Neural progenitor cell (in vitro differentiated cells): ENCODE results near the gene DMKN. TPM values are rescaled to one million over a fixed set of nuclear protein-coding genes. Genes with fewer than 3 reads are reported as not detected.

Experiments
- DNase-seq: peaks from one replicate; pipeline ENCODE4 v3.0.0-alpha.2; 2016; ENCODE audit warnings: low spot score
- H2AFZ ChIP-seq: fragments of 200-600 bp; sonication (generic); replicated peaks from 2 replicates; pipeline ENCODE4 v1.6.1; 2016; ENCODE audit warnings: antibody characterized with exemption
- H3F3A ChIP-seq: fragments of 200-600 bp; sonication (generic); 2 replicates; pipeline ENCODE4 v1.6.1; 2016; ENCODE audit warnings: antibody characterized with exemption, low read depth
- H3K27ac ChIP-seq: fragments of 200-600 bp; sonication (generic); 2 replicates; pipeline ENCODE4 v1.5.1; 2016; ENCODE audit warnings: mild to moderate bottlenecking
- H3K27me3 ChIP-seq: fragments of 200-600 bp; sonication (generic); 2 replicates; pipeline ENCODE4 v1.6.1; 2016; ENCODE audit warnings: mild to moderate bottlenecking, moderate library complexity
- H3K36me3 ChIP-seq: fragments of 200-600 bp; sonication (generic); 2 replicates; pipeline ENCODE4 v1.5.1; 2016
- H3K4me1 ChIP-seq: fragments of 200-600 bp; sonication (generic); 2 replicates; pipeline ENCODE4 v1.6.1; 2016; ENCODE audit warnings: mixed run types
- H3K4me2 ChIP-seq: fragments of 200-600 bp; sonication (generic); 2 replicates; pipeline ENCODE4 v1.6.1; 2016
- H3K4me3 ChIP-seq: fragments of 200-600 bp; sonication (generic); 2 replicates; pipeline ENCODE4 v1.5.1; 2016
- H3K79me2 ChIP-seq: fragments of 200-600 bp; sonication (generic); 2 replicates; pipeline ENCODE4 v1.6.1; 2016; ENCODE audit warnings: low read depth
- H3K9ac ChIP-seq: fragments of 200-600 bp; sonication (generic); 2 replicates; pipeline ENCODE4 v1.6.1; 2016
- H3K9me3 ChIP-seq: fragments of 200-600 bp; sonication (generic); 2 replicates; pipeline ENCODE4 v1.5.1; 2016; ENCODE audit warnings: low read depth
- H4K20me1 ChIP-seq: fragments of 200-600 bp; sonication (generic); 2 replicates; pipeline ENCODE4 v1.6.1; 2016; ENCODE audit warnings: low read depth
- H3K27ac Mint-ChIP-seq: 3 replicates; pipeline ENCODE4 v1.8.0; 2021; ENCODE audit warnings: mixed read lengths
- H3K27me3 Mint-ChIP-seq: 2 replicates; pipeline ENCODE4 v1.8.0; 2022; ENCODE audit warnings: low read depth, mild to moderate bottlenecking, inconsistent platforms, moderate library complexity, mixed read lengths; ENCODE audit not compliant: insufficient read depth
- H3K36me3 Mint-ChIP-seq: 3 replicates; pipeline ENCODE4 v1.8.0; 2021; ENCODE audit warnings: mixed read lengths
- H3K4me1 Mint-ChIP-seq: 3 replicates; pipeline ENCODE4 v1.8.0; 2021; ENCODE audit warnings: mixed read lengths
- H3K4me3 Mint-ChIP-seq: 3 replicates; pipeline ENCODE4 v1.8.0; 2021; ENCODE audit warnings: mild to moderate bottlenecking, moderate library complexity, mixed read lengths
- H3K9me3 Mint-ChIP-seq: 3 replicates; pipeline ENCODE4 v1.8.0; 2020; ENCODE audit warnings: mixed read lengths
- CTCF ChIP-seq: fragments of 200-600 bp; sonication (generic); IDR thresholded peaks from 2 replicates; pipeline ENCODE4 v1.5.1; 2017; ENCODE audit warnings: antibody characterized with exemption, mild to moderate bottlenecking
- EZH2 ChIP-seq: fragments of 200-600 bp; sonication (generic); IDR thresholded peaks from 2 replicates; pipeline ENCODE4 v1.6.1; 2017; ENCODE audit warnings: antibody characterized with exemption, mild to moderate bottlenecking, moderate library complexity
- EZH2phosphoT487 ChIP-seq: fragments of 200-600 bp; sonication (generic); IDR thresholded peaks from 2 replicates; pipeline ENCODE4 v1.6.1; 2017; ENCODE audit warnings: antibody characterized with exemption
- total RNA-seq: library from RNA; depleted of rRNA; stranded (reverse); fragments of >200 nt; gene quantifications from 2 replicates; pipeline ENCODE4 v1.2.3, GENCODE V29; 2015; ENCODE audit warnings: low replicate concordance

Gene DMKN
- total RNA-seq, 1 donor from 2014 or later: 175 TPM

DNA sequence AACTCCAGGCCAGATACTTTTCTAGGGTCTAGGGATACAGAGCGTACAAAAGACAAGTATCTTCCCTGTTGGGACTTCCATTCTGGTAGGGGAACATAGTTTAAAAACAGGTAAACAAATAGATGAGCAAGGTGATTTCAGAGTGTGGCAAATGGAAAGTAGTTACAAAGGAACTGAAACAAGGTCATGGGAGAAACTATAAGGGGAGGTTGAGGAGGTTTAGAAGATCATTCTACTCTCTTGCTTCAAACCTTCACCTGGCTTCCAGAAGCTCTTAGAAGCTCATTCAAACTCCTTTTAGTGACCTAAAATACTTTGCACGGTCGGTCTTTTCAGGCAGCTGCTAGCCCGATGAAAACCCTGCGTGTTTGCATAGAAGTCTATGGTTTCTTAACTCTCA is 56.3 kb downstream of the DMKN start:
- no peaks in the 10 kb centered on the region for H3K27me3 ChIP-seq
- Mint-ChIP-seq H3K4me3 (no peak overlapping the region), H3K27me3 (no peaks in the 10 kb centered on the region), H3K9me3 (no peaks in the 10 kb centered on the region), H3K36me3 (no peaks in the 10 kb centered on the region), H3K4me1 (peaks cover 7% of the 10 kb centered on the region), H3K27ac (no peak overlapping the region)
- no peak overlapping the region for H3K9ac ChIP-seq
- DNase-seq: no peak
- no peak overlapping the region for H3K4me2 ChIP-seq
- no peaks in the 10 kb centered on the region for H3K4me1 ChIP-seq
- H3K4me3 ChIP-seq: no peak overlapping the region
- H3K36me3 ChIP-seq: no peaks in the 10 kb centered on the region
- no peaks in the 10 kb centered on the region for H3K79me2 ChIP-seq
- H3K27ac ChIP-seq: no peak overlapping the region
- no peak overlapping the region for H2AFZ ChIP-seq
- H4K20me1 ChIP-seq: no peaks in the 10 kb centered on the region
- no peaks in the 10 kb centered on the region for H3K9me3 ChIP-seq
- no peaks in the 10 kb centered on the region for H3F3A ChIP-seq
- TF ChIP-seq EZH2 (no peak), CTCF (no peak)

DNA sequence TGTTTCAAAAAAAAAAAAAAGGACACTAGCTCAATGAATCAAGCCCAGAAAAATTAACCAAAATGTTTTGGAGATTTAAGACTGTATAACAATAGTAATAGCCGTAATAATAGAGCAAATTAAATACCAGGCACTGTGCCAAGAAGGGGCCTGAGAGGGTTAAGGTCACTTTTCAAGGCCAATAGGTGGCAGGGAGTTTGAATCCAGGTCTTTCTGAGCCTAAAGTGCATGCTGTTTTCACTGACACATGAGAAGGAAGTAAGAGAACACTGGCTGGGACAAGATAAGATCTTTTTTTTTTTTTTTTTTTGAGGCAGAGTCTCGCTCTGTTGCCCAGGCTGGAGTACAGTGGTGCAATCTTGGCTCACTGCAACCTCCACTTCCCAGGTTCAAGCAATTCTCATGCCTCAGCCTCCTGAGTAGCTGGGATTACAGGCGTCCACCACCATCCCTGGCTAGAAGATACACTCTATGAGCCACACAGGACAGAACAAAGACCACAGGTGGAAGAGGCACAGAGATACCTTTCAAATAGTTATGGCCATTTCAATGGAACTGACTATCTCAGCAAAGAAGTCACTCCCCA is 57.7 kb downstream of the DMKN start:
- Histone ChIP-seq H4K20me1 (no peaks in the 10 kb centered on the region), H3K36me3 (no peaks in the 10 kb centered on the region), H2AFZ (no peak overlapping the region), H3K27ac (no peak overlapping the region), H3F3A (no peaks in the 10 kb centered on the region), H3K4me3 (no peak overlapping the region), H3K9ac (no peak overlapping the region), H3K9me3 (no peaks in the 10 kb centered on the region), H3K4me2 (no peak overlapping the region), H3K27me3 (no peaks in the 10 kb centered on the region), H3K4me1 (no peaks in the 10 kb centered on the region), H3K79me2 (no peaks in the 10 kb centered on the region)
- TF ChIP-seq CTCF (no peak), EZH2phosphoT487 (no peak), EZH2 (no peak)
- Mint-ChIP-seq H3K27ac (no peak overlapping the region), H3K27me3 (no peaks in the 10 kb centered on the region), H3K36me3 (no peaks in the 10 kb centered on the region), H3K9me3 (no peaks in the 10 kb centered on the region), H3K4me3 (no peak overlapping the region), H3K4me1 (peaks cover 7% of the 10 kb centered on the region)
- no peak for DNase-seq

GRCh38 chr19:35454663-35455062 is 58.8 kb downstream of the DMKN start:
- no peaks in the 10 kb centered on the region for H3K36me3 ChIP-seq
- no peaks in the 10 kb centered on the region for H3K9me3 ChIP-seq
- no peaks in the 10 kb centered on the region for H3K9me3 Mint-ChIP-seq
- no peaks in the 10 kb centered on the region for H4K20me1 ChIP-seq
- no peaks in the 10 kb centered on the region for H3F3A ChIP-seq
- H3K4me2 ChIP-seq: no peak overlapping the region
- no peaks in the 10 kb centered on the region for H3K27me3 ChIP-seq
- no peak overlapping the region for H3K27ac Mint-ChIP-seq
- no peaks in the 10 kb centered on the region for H3K79me2 ChIP-seq
- no peak overlapping the region for H3K4me3 ChIP-seq
- no peak overlapping the region for H2AFZ ChIP-seq
- H3K27ac ChIP-seq: no peak overlapping the region
- H3K36me3 Mint-ChIP-seq: no peaks in the 10 kb centered on the region
- H3K4me3 Mint-ChIP-seq: no peak overlapping the region
- no peak overlapping the region for H3K9ac ChIP-seq
- no peaks in the 10 kb centered on the region for H3K4me1 ChIP-seq
- peaks cover 3% of the 10 kb centered on the region for H3K27me3 Mint-ChIP-seq
- no peak for TF ChIP-seq EZH2
- TF ChIP-seq EZH2phosphoT487: no peak
- TF ChIP-seq CTCF: no peak
- H3K4me1 Mint-ChIP-seq: peaks cover 4% of the 10 kb centered on the region
- DNase-seq: no peak
